CD4-positive, alpha-beta T cell (primary cell): ENCODE results near the gene TBC1D22A. TPM values are rescaled to one million over a fixed set of nuclear protein-coding genes. Genes with fewer than 3 reads are reported as not detected.
"Not testable (repeated sequence)": the region's sequence is repeated elsewhere in the genome, so short reads cannot be mapped to it uniquely, and the experiment has no call there.

Experiments used
- ATAC-seq: fragments of 200-7000 bp; cut with Tn5 transposase; one replicate; pipeline ENCODE4 v1.10.0; 2022; ENCODE audit warnings: mild to moderate bottlenecking; ENCODE audit not compliant: poor library complexity
- CTCF ChIA-PET: fragments of 350-600 bp; sonication (Branson Sonifier 250); formaldehyde crosslinking; loops from one replicate; lab custom pipeline; 2021; ENCODE audit warnings: antibody characterized with exemption, inconsistent platforms; lab: Charles Lee
- POLR2A ChIA-PET: fragments of 350-600 bp; sonication (Branson Sonifier 250); formaldehyde crosslinking; loops from one replicate; lab custom pipeline; 2021; ENCODE audit warnings: antibody characterized with exemption, inconsistent platforms; lab: Charles Lee
- DNase-seq, 14 experiments: peaks; one replicate each; pipeline ENCODE4 v3.0.0-alpha.2; 2013 to 2020; ENCODE audit warnings: mixed read lengths in 2 of 14
- H3K27ac ChIP-seq, 2 donors: one replicate each; pipeline versions ENCODE4 v1.5.1 to v1.7.0; 2013; ENCODE audit warnings: low read length in 2 of 2, low read depth in 1 of 2, mild to moderate bottlenecking in 1 of 2
- H3K27me3 ChIP-seq, 2 experiments: 1 replicate in 1 of 2; 2 replicates in 1 of 2; pipeline versions ENCODE4 v1.6.1 to v1.7.0; 2013; ENCODE audit warnings: low read length in 2 of 2, control low read depth in 1 of 2, mild to moderate bottlenecking in 1 of 2, moderate library complexity in 1 of 2; ENCODE audit not compliant: insufficient read depth in 2 of 2, control insufficient read depth in 1 of 2
- H3K36me3 ChIP-seq: one replicate; pipeline ENCODE4 v1.6.1; 2013; ENCODE audit warnings: low read length, control low read depth; ENCODE audit not compliant: insufficient read depth
- H3K4me1 ChIP-seq: one replicate; pipeline ENCODE4 v1.6.1; 2013; ENCODE audit warnings: low read length, control low read depth; ENCODE audit not compliant: insufficient read depth
- H3K4me3 ChIP-seq: one replicate; pipeline ENCODE4 v1.5.1; 2013; ENCODE audit warnings: mild to moderate bottlenecking, low read length, moderate library complexity
- H3K9me3 ChIP-seq, 2 experiments: 1 replicate in 1 of 2; 2 replicates in 1 of 2; pipeline versions ENCODE4 v1.6.1 to v1.7.0; 2013; ENCODE audit warnings: low read length in 2 of 2, mild to moderate bottlenecking in 2 of 2, control low read depth in 1 of 2, moderate library complexity in 1 of 2; ENCODE audit not compliant: control insufficient read depth in 1 of 2, insufficient read depth in 1 of 2
- H3K27ac Mint-ChIP-seq: one replicate; pipeline ENCODE4 v1.8.0; 2020; ENCODE audit warnings: mixed read lengths
- H3K27me3 Mint-ChIP-seq: one replicate; pipeline ENCODE4 v1.8.0; 2021; ENCODE audit warnings: mixed read lengths
- H3K36me3 Mint-ChIP-seq: one replicate; pipeline ENCODE4 v1.8.0; 2021; ENCODE audit warnings: low read depth, mixed read lengths
- H3K4me1 Mint-ChIP-seq: one replicate; pipeline ENCODE4 v1.8.0; 2021; ENCODE audit warnings: low read depth, mixed read lengths
- H3K4me3 Mint-ChIP-seq: one replicate; pipeline ENCODE4 v1.8.0; 2020; ENCODE audit warnings: mild to moderate bottlenecking, mixed read lengths
- H3K9me3 Mint-ChIP-seq: one replicate; pipeline ENCODE4 v1.8.0; 2020; ENCODE audit warnings: mixed read lengths
- intact Hi-C, 2 experiments: fragments of 100-400 bp; cut with DNase I in 1 of 2; cut with micrococcal nuclease in 1 of 2; formaldehyde crosslinking; loops; one replicate each; pipeline versions ENCODE4 v1.15.1 to v1.9.0; 2023 to 2025; cut with DNase I, micrococcal nuclease
- total RNA-seq, 174 experiments: library from RNA in 2 of 174; stranded (reverse) in 2 of 174; gene quantifications; one replicate each; pipeline ENCODE4 v1.2.3 and lab custom pipeline; 2021 to 2026
- TF ChIP-seq, protein P1 (sequence below): fragments of 200-600 bp; IDR thresholded peaks from one replicate; pipeline ENCODE4 v1.8.0; 2022; ENCODE audit warnings: antibody characterized with exemption, mild to moderate bottlenecking

Gene TBC1D22A
- total RNA-seq, 2 experiments from 2014 or later: 27.1 to 31.7 TPM

GRCh38 chr22:47168441-47168840, 406.0 kb downstream of the TBC1D22A start:
- CTCF ChIA-PET: no interaction called here
- no peak for DNase-seq
- no peak overlapping the region for H3K27ac ChIP-seq

DNA sequence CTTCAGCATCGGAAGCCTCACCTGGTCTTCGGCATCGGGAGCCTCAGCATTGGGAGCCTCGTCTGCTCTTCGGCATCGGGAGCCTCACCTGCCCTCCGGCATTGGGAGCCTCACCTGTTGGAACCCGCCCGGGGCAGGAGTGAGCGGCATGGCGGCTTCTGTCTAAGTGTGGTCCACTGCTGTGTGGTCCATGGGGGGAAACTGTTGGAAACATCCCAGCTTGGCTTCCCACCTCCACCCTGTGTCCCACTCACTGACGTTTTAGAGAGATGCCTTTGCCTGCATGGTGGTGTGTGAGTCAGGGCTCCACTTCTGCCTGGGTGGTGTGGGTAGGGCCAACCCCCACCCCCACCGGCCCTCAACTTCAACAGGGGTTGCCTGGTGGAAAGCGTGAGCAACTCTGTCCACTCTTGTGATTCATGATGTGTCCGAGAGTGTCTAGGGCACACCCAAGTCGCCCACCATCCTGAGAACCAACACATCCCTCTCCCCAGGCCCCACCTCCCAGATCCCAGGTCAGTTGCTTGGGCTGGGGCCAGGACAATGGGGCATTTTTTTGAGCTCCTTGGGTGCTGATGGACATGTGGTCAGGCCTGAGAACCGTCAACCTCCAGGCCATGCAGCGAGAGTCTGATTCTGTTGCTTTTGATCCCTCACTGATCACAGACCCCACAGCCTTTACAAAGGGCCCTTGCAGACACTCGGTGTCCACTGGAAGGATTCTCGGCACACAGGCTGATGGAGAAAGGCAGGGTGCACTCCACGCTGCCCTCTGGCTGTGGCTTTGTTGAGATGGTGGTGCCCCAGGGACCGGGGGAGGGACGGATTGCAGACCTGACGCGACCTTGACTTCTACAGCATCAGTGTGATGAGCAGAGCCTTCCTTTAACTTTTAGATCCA, 406.7 kb downstream of the TBC1D22A start:
- no peaks in the 10 kb centered on the region for H3K27me3 ChIP-seq
- ATAC-seq (no peak), DNase-seq (peak in 2 of 14 experiments; percentile 8 to 28)
- no peak overlapping the region for H3K4me3 ChIP-seq
- Mint-ChIP-seq H3K36me3 (peaks cover 52% of the 10 kb centered on the region), H3K27ac (no peak overlapping the region), H3K4me3 (no peak overlapping the region), H3K9me3 (no peaks in the 10 kb centered on the region), H3K27me3 (no peaks in the 10 kb centered on the region), H3K4me1 (no peaks in the 10 kb centered on the region)
- H3K36me3 ChIP-seq: peaks cover 30% of the 10 kb centered on the region
- TF ChIP-seq, protein P1, sequence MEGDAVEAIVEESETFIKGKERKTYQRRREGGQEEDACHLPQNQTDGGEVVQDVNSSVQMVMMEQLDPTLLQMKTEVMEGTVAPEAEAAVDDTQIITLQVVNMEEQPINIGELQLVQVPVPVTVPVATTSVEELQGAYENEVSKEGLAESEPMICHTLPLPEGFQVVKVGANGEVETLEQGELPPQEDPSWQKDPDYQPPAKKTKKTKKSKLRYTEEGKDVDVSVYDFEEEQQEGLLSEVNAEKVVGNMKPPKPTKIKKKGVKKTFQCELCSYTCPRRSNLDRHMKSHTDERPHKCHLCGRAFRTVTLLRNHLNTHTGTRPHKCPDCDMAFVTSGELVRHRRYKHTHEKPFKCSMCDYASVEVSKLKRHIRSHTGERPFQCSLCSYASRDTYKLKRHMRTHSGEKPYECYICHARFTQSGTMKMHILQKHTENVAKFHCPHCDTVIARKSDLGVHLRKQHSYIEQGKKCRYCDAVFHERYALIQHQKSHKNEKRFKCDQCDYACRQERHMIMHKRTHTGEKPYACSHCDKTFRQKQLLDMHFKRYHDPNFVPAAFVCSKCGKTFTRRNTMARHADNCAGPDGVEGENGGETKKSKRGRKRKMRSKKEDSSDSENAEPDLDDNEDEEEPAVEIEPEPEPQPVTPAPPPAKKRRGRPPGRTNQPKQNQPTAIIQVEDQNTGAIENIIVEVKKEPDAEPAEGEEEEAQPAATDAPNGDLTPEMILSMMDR: no peak
- intact Hi-C loops: no loop called here
- no peaks in the 10 kb centered on the region for H3K4me1 ChIP-seq
- H3K27ac ChIP-seq: no peak overlapping the region
- ChIA-PET POLR2A (no interaction called here), CTCF (no interaction called here)
- peaks cover 0 to 32% of the 10 kb centered on the region in 2 experiments for H3K9me3 ChIP-seq

More at GRCh38 chr22:47168441-47168840, 406.0 kb downstream of the TBC1D22A start:
- no peaks in the 10 kb centered on the region for H3K9me3 Mint-ChIP-seq
- Histone ChIP-seq H3K9me3 (peaks cover 0 to 25% of the 10 kb centered on the region in 2 experiments), H3K36me3 (peaks cover 24% of the 10 kb centered on the region), H3K4me3 (no peak overlapping the region), H3K27me3 (no peaks in the 10 kb centered on the region), H3K4me1 (no peaks in the 10 kb centered on the region)
- H3K4me1 Mint-ChIP-seq: no peaks in the 10 kb centered on the region
- no peaks in the 10 kb centered on the region for H3K27me3 Mint-ChIP-seq
- POLR2A ChIA-PET: no interaction called here
- no peak for ATAC-seq
- intact Hi-C loops: no loop called here
- H3K4me3 Mint-ChIP-seq: no peak overlapping the region
- TF ChIP-seq, protein P1: no peak
- no peak overlapping the region for H3K27ac Mint-ChIP-seq
- H3K36me3 Mint-ChIP-seq: peaks cover 48% of the 10 kb centered on the region

- Mint-ChIP-seq H3K27me3 (no peaks in the 10 kb centered on the region), H3K4me1 (no peaks in the 10 kb centered on the region), H3K4me3 (no peak overlapping the region), H3K36me3 (peaks cover 56% of the 10 kb centered on the region), H3K27ac (no peak overlapping the region), H3K9me3 (no peaks in the 10 kb centered on the region)
- H3K36me3 ChIP-seq: peaks cover 35% of the 10 kb centered on the region
- ChIA-PET CTCF (no interaction called here), POLR2A (no interaction called here)
- DNase-seq (no peak), ATAC-seq (no peak)
- intact Hi-C loops: no loop called here
- no peak overlapping the region for H3K27ac ChIP-seq
- H3K27me3 ChIP-seq: no peaks in the 10 kb centered on the region
- no peaks in the 10 kb centered on the region for H3K4me1 ChIP-seq
- H3K4me3 ChIP-seq: no peak overlapping the region
- peaks cover 0 to 38% of the 10 kb centered on the region in 2 experiments for H3K9me3 ChIP-seq
- TF ChIP-seq, protein P1: no peak
These were observed 407.3 kb downstream of the TBC1D22A start for GRCh38 chr22:47169801-47170140.

GRCh38 chr22:47170511-47171440, 408.3 kb downstream of the TBC1D22A start:
- H3K27me3 Mint-ChIP-seq, H3K4me1 Mint-ChIP-seq, intact Hi-C loops, CTCF ChIA-PET, H3K4me3 ChIP-seq, H3K27me3 ChIP-seq, H3K27ac ChIP-seq, ATAC-seq, H3K9me3 Mint-ChIP-seq, POLR2A ChIA-PET, H3K27ac Mint-ChIP-seq, H3K4me1 ChIP-seq, H3K4me3 Mint-ChIP-seq: not testable (repeated sequence)
- H3K36me3 Mint-ChIP-seq: peaks cover 64% of the 10 kb centered on the region
- DNase-seq: peak in 1 of 14 experiments; percentile 21
- Histone ChIP-seq H3K36me3 (peaks cover 30% of the 10 kb centered on the region), H3K9me3 (peaks cover 0 to 48% of the 10 kb centered on the region in 2 experiments)
